Skeletal muscle cell (primary cell): ENCODE results near the gene REPS1.
"Not testable (repeated sequence)": the region's sequence is repeated elsewhere in the genome, so short reads cannot be mapped to it uniquely, and the experiment has no call there.

ENCODE experiments used
- DNase-seq: peaks from one replicate; pipeline ENCODE4 v3.0.0-alpha.2; 2010; ENCODE audit warnings: low read depth
- H3K4me3 ChIP-seq: 2 replicates; pipeline ENCODE4 v1.5.1; 2011; ENCODE audit warnings: low read depth, mild to moderate bottlenecking, control low read depth, low read length, moderate library complexity

The REPS1 gene

GRCh38 chr6:138948546-138949179 is 39.4 kb downstream of the REPS1 start:
- no peak for DNase-seq
- H3K4me3 ChIP-seq, result no peak overlapping the region

GRCh38 chr6:138948004-138948403 is 40.0 kb downstream of the REPS1 start:
- DNase-seq, result no peak
- H3K4me3 ChIP-seq, result no peak overlapping the region

- DNase-seq, result no peak
- H3K4me3 ChIP-seq, result no peak overlapping the region
Measured at GRCh38 chr6:138945354-138945753, 42.7 kb downstream of the REPS1 start.

GRCh38 chr6:138944412-138944811 is 43.6 kb downstream of the REPS1 start:
- DNase-seq, result peak; percentile 49
- H3K4me3 ChIP-seq, result no peak overlapping the region

GRCh38 chr6:138943089-138943625 is 44.9 kb downstream of the REPS1 start:
- DNase-seq, result no peak
- H3K4me3 ChIP-seq, result no peak overlapping the region

GRCh38 chr6:138936873-138937272 is 51.2 kb downstream of the REPS1 start:
- DNase-seq, H3K4me3 ChIP-seq: not testable (repeated sequence)

- no peak for DNase-seq
- no peak overlapping the region for H3K4me3 ChIP-seq
Measured at GRCh38 chr6:138931660-138932059, 56.4 kb downstream of the REPS1 start.

- no peak for DNase-seq
- H3K4me3 ChIP-seq, result no peak overlapping the region
Measured at GRCh38 chr6:138926579-138926978, 61.5 kb downstream of the REPS1 start.

GRCh38 chr6:138925806-138926205 is 62.2 kb downstream of the REPS1 start:
- no peak overlapping the region for H3K4me3 ChIP-seq
- no peak for DNase-seq

GRCh38 chr6:138923561-138923960 is 64.5 kb downstream of the REPS1 start:
- DNase-seq, result no peak
- no peak overlapping the region for H3K4me3 ChIP-seq

GRCh38 chr6:138920906-138921305 is 67.1 kb downstream of the REPS1 start:
- H3K4me3 ChIP-seq, result no peak overlapping the region
- no peak for DNase-seq

- no peak overlapping the region for H3K4me3 ChIP-seq
- no peak for DNase-seq
Measured at GRCh38 chr6:138914701-138915100, 73.4 kb downstream of the REPS1 start.

- H3K4me3 ChIP-seq, result no peak overlapping the region
- DNase-seq, result no peak
Measured at GRCh38 chr6:138912308-138912707, 75.7 kb downstream of the REPS1 start.

GRCh38 chr6:138909975-138910374 is 78.1 kb downstream of the REPS1 start:
- no peak overlapping the region for H3K4me3 ChIP-seq
- no peak for DNase-seq

GRCh38 chr6:138909511-138909910 is 78.5 kb downstream of the REPS1 start:
- no peak for DNase-seq
- H3K4me3 ChIP-seq, result no peak overlapping the region

- DNase-seq, result no peak
- H3K4me3 ChIP-seq, result no peak overlapping the region
Measured at GRCh38 chr6:138907167-138907566, 80.9 kb downstream of the REPS1 start.

- DNase-seq, result no peak
- H3K4me3 ChIP-seq, result no peak overlapping the region
Measured at GRCh38 chr6:138897031-138897430, 91.0 kb downstream of the REPS1 start.

GRCh38 chr6:138896104-138896756 is 91.8 kb downstream of the REPS1 start:
- no peak for DNase-seq
- no peak overlapping the region for H3K4me3 ChIP-seq

- no peak for DNase-seq
- H3K4me3 ChIP-seq, result no peak overlapping the region
Measured at GRCh38 chr6:138891255-138891986, 96.6 kb downstream of the REPS1 start.

- no peak for DNase-seq
- H3K4me3 ChIP-seq, result no peak overlapping the region
Measured at GRCh38 chr6:138885156-138885819, 102.8 kb downstream of the REPS1 start.
